ENCODE measurements around the gene TDRD9. TPM values are rescaled to one million over a fixed set of nuclear protein-coding genes. Genes with fewer than 3 reads are reported as not detected.

The TDRD9 gene
- total and polyA plus RNA-seq, 5 experiments from 2014 or later = 0.22 to 1.1 (median 0.74) TPM

GRCh38 chr14:104081261-104081835 is 153.1 kb downstream of the TDRD9 start:
- Mint-ChIP-seq H3K4me3 (no peak overlapping the region), H3K9me3 (no peaks in the 10 kb centered on the region), H3K36me3 (peaks cover 0 to 3% (median 0%) of the 10 kb centered on the region in 3 donors), H3K27me3 (peaks cover 2 to 20% (median 12%) of the 10 kb centered on the region in 5 donors), H3K4me1 (peaks cover 2 to 20% (median 13%) of the 10 kb centered on the region in 4 donors), H3K27ac (no peak overlapping the region)
- DNase-seq (peak in 2 of 10 donors; percentile 16 to 37), ATAC-seq (no peak)
- POLR2A ChIA-PET = no interaction called here

- H3K4me3 Mint-ChIP-seq = no peak overlapping the region
- peaks cover 2 to 20% (median 11%) of the 10 kb centered on the region in 4 donors for H3K4me1 Mint-ChIP-seq
- DNase-seq (peak in 1 of 10 donors; percentile 60), ATAC-seq (no peak)
- no peaks in the 10 kb centered on the region for H3K9me3 Mint-ChIP-seq
- H3K27me3 Mint-ChIP-seq = peaks cover 2 to 21% (median 10%) of the 10 kb centered on the region in 5 donors
- POLR2A ChIA-PET = no interaction called here
- peaks cover 0 to 3% (median 0%) of the 10 kb centered on the region in 3 donors for H3K36me3 Mint-ChIP-seq
- H3K27ac Mint-ChIP-seq = no peak overlapping the region
These were observed 153.8 kb downstream of the TDRD9 start for GRCh38 chr14:104081951-104082464.

- Mint-ChIP-seq H3K36me3 (peaks cover 0 to 3% (median 0%) of the 10 kb centered on the region in 3 donors), H3K27ac (peak overlapping the region in 1 of 10 donors; percentile 25), H3K27me3 (peaks cover 6 to 27% (median 8%) of the 10 kb centered on the region in 5 donors), H3K4me1 (peaks cover 2 to 17% (median 9%) of the 10 kb centered on the region in 4 donors), H3K4me3 (no peak overlapping the region), H3K9me3 (no peaks in the 10 kb centered on the region)
- POLR2A ChIA-PET = no interaction called here
- no peak for ATAC-seq
- DNase-seq = peak in 1 of 10 donors; percentile 32
These were observed 154.6 kb downstream of the TDRD9 start for GRCh38 chr14:104082807-104083206.

GRCh38 chr14:104084251-104085002 is 156.2 kb downstream of the TDRD9 start:
- Mint-ChIP-seq H3K4me3 (peak overlapping the region in 8 of 10 donors; percentile 8 to 75 (median 44)), H3K27ac (no peak overlapping the region), H3K27me3 (peaks cover 5 to 28% (median 6%) of the 10 kb centered on the region in 5 donors), H3K4me1 (peaks cover 0 to 6% (median 2%) of the 10 kb centered on the region in 4 donors), H3K9me3 (no peaks in the 10 kb centered on the region), H3K36me3 (peaks cover 0 to 3% (median 0%) of the 10 kb centered on the region in 3 donors)
- ATAC-seq (no peak), DNase-seq (peak in 1 of 10 donors; percentile 42)
- POLR2A ChIA-PET = no interaction called here

- H3K27ac Mint-ChIP-seq = no peak within 1 kb of the TSS
- peaks cover 0 to 3% (median 0%) of the 10 kb centered on the region in 3 donors for H3K36me3 Mint-ChIP-seq
- peak in 3 of 10 donors; percentile 30 to 65 (median 34) for DNase-seq
- H3K4me3 Mint-ChIP-seq = peak within 1 kb of the TSS in 8 of 10 donors; percentile 8 to 75 (median 47)
- peaks cover 0 to 6% (median 2%) of the 10 kb centered on the region in 4 donors for H3K4me1 Mint-ChIP-seq
- POLR2A ChIA-PET = no interaction called here
- ATAC-seq = peak; percentile 61 to 65
- H3K27me3 Mint-ChIP-seq = peaks cover 5 to 28% (median 6%) of the 10 kb centered on the region in 5 donors
- no peaks in the 10 kb centered on the region for H3K9me3 Mint-ChIP-seq
These were observed 157.0 kb downstream of the TDRD9 start, which contains the start of gene ASPG for GRCh38 chr14:104085032-104085888. TSS of gene ASPG (plus strand) at chr14:104085700. CDS start at chr14:104085771, 71 bp downstream.

- ATAC-seq (no peak), DNase-seq (peak in 1 of 10 donors; percentile 3)
- peaks cover 5 to 28% (median 6%) of the 10 kb centered on the region in 5 donors for H3K27me3 Mint-ChIP-seq
- peaks cover 0 to 6% (median 2%) of the 10 kb centered on the region in 4 donors for H3K4me1 Mint-ChIP-seq
- H3K9me3 Mint-ChIP-seq = no peaks in the 10 kb centered on the region
- no peak overlapping the region for H3K27ac Mint-ChIP-seq
- peaks cover 0 to 3% (median 0%) of the 10 kb centered on the region in 3 donors for H3K36me3 Mint-ChIP-seq
- peak overlapping the region in 1 of 10 donors; percentile 26 for H3K4me3 Mint-ChIP-seq
- POLR2A ChIA-PET = no interaction called here
These were observed 157.6 kb downstream of the TDRD9 start for GRCh38 chr14:104085889-104086201.

- Mint-ChIP-seq H3K36me3 (peaks cover 0 to 3% (median 0%) of the 10 kb centered on the region in 3 donors), H3K4me3 (peak overlapping the region in 3 of 10 donors; percentile 39 to 57 (median 49))
- peak in 3 of 10 donors; percentile 1 to 50 (median 15) for DNase-seq
These were observed 158.0 kb downstream of the TDRD9 start for GRCh38 chr14:104086210-104086660.

GRCh38 chr14:104086661-104087461 is 158.6 kb downstream of the TDRD9 start:
- peaks cover 5 to 28% (median 6%) of the 10 kb centered on the region in 5 donors for H3K27me3 Mint-ChIP-seq
- H3K27ac Mint-ChIP-seq = no peak overlapping the region
- POLR2A ChIA-PET = no interaction called here
- peaks cover 0 to 6% (median 2%) of the 10 kb centered on the region in 4 donors for H3K4me1 Mint-ChIP-seq
- H3K9me3 Mint-ChIP-seq = no peaks in the 10 kb centered on the region
- H3K36me3 Mint-ChIP-seq = peaks cover 0 to 3% (median 0%) of the 10 kb centered on the region in 3 donors
- ATAC-seq (no peak), DNase-seq (peak in 3 of 10 donors; percentile 5 to 59 (median 16))
- H3K4me3 Mint-ChIP-seq = peak overlapping the region in 5 of 10 donors; percentile 40 to 57 (median 46)

More at GRCh38 chr14:104086210-104086660, 158.0 kb downstream of the TDRD9 start:
- no peak overlapping the region for H3K27ac Mint-ChIP-seq
- no peaks in the 10 kb centered on the region for H3K9me3 Mint-ChIP-seq
- POLR2A ChIA-PET = no interaction called here
- ATAC-seq = no peak
- H3K4me1 Mint-ChIP-seq = peaks cover 0 to 6% (median 2%) of the 10 kb centered on the region in 4 donors
- H3K27me3 Mint-ChIP-seq = peaks cover 5 to 28% (median 6%) of the 10 kb centered on the region in 5 donors

GRCh38 chr14:104087505-104087904 is 159.2 kb downstream of the TDRD9 start:
- POLR2A ChIA-PET = no interaction called here
- DNase-seq (peak in 2 of 10 donors; percentile 2 to 16), ATAC-seq (no peak)
- peaks cover 0 to 6% (median 2%) of the 10 kb centered on the region in 4 donors for H3K4me1 Mint-ChIP-seq
- no peaks in the 10 kb centered on the region for H3K9me3 Mint-ChIP-seq
- no peak overlapping the region for H3K4me3 Mint-ChIP-seq
- peaks cover 0 to 3% (median 0%) of the 10 kb centered on the region in 3 donors for H3K36me3 Mint-ChIP-seq
- peak overlapping the region in 1 of 10 donors; percentile 59 for H3K27ac Mint-ChIP-seq
- H3K27me3 Mint-ChIP-seq = peaks cover 5 to 28% (median 6%) of the 10 kb centered on the region in 5 donors

GRCh38 chr14:104087981-104088850 is 160.0 kb downstream of the TDRD9 start:
- Mint-ChIP-seq H3K4me1 (peaks cover 0 to 6% (median 2%) of the 10 kb centered on the region in 4 donors), H3K36me3 (peaks cover 0 to 3% (median 0%) of the 10 kb centered on the region in 3 donors), H3K4me3 (no peak overlapping the region), H3K9me3 (no peaks in the 10 kb centered on the region), H3K27me3 (peaks cover 5 to 28% (median 6%) of the 10 kb centered on the region in 5 donors), H3K27ac (peak overlapping the region in 1 of 10 donors; percentile 79)
- no peak for ATAC-seq
- DNase-seq = peak in 1 of 10 donors; percentile 49
- POLR2A ChIA-PET = no interaction called here
